Measurements from ENCODE around the gene OR10A6. TPM values are rescaled to one million over a fixed set of nuclear protein-coding genes. Genes with fewer than 3 reads are reported as not detected.

OR10A6 gene
- total and polyA plus RNA-seq, 2 of the 4 experiments (the other 2 are of a cell fraction): 0.19 TPM; not detected in 1

DNA sequence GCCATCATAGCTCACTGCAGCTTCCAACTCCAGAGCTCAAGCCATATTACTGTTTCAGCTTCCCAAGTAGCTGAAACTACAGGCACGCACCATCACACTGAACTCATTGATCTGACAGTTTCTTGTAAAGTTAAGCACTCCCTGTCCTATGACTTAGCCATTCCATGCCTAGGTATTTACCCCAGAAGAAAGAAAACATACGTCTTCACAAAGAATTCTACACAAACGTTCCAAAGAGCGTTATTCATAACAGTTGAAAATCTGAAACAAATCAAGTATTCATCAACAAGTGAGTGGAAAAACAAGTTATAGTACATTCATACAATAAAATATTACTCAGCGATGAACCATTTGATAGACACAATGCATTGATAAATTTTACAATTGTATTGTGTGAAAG, 41.9 kb upstream of the OR10A6 start:
- ATAC-seq (ENCODE audit: low read depth) (no peak), DNase-seq (no peak)
- Histone ChIP-seq H3K4me3 (ENCODE audit: insufficient read depth, low read depth, low read length) (no peak overlapping the region), H3K79me1 (ENCODE audit: low read depth in 1 of 2, low read length in 2 of 2) (peaks cover 0 to 4% of the 10 kb centered on the region in 2 experiments; a peak in 1 of 4 replicates), H2BK5ac (ENCODE audit: low read depth, low read length, poor library complexity, severe bottlenecking) (no peak overlapping the region), H3K27me3 (ENCODE audit: control insufficient read depth, insufficient read depth, low read length) (no peaks in the 10 kb centered on the region), H3K9ac (ENCODE audit: low read depth, low read length) (no peak overlapping the region), H3K4me2 (ENCODE audit: low read depth, low read length) (no peak overlapping the region), H4K20me1 (ENCODE audit: insufficient read depth, low read length) (no peaks in the 10 kb centered on the region), H4K8ac (ENCODE audit: low read depth in 2 of 2, low read length in 2 of 2) (peak overlapping the region in 1 of 2 experiments; percentile 35; a peak in 1 of 4 replicates), H3K14ac (replicated peaks; ENCODE audit: low read depth, low read length) (no peak overlapping the region), H3K18ac (ENCODE audit: low read depth, low read length) (peak overlapping the region; percentile 81; the same call in 1 of the 2 replicates), H4K5ac (ENCODE audit: low read depth, low read length) (peak overlapping the region; percentile 47; the same call in 1 of the 2 replicates), H2AFZ (replicated peaks; ENCODE audit: low read length, poor library complexity) (no peak overlapping the region), H3K27ac (ENCODE audit: insufficient read depth, low read length) (no peak overlapping the region), H3K4ac (ENCODE audit: low read depth, low read length) (0 out of 2 replicates have a peak overlapping the region, but pooled peaks have one; percentile 8), H2BK20ac (ENCODE audit: low read depth, low read length) (peak overlapping the region; percentile 33; the same call in 1 of the 2 replicates), H3K9me1 (ENCODE audit: insufficient read depth, low read length) (peaks cover 3% of the 10 kb centered on the region; the same call in 1 of the 2 replicates), H2BK15ac (ENCODE audit: low read depth, low read length) (peak overlapping the region; percentile 19; the same call in 1 of the 3 replicates), H3K9me3 (ENCODE audit: control insufficient read depth, insufficient read depth, low read length) (no peaks in the 10 kb centered on the region), H4K91ac (ENCODE audit: insufficient read depth, low read depth, low read length) (peak overlapping the region; percentile 6; the same call in 1 of the 2 replicates), H3K36me3 (ENCODE audit: control insufficient read depth, insufficient read depth, low read length) (no peaks in the 10 kb centered on the region), H2BK120ac (ENCODE audit: low read depth, low read length) (peak overlapping the region; percentile 50; the same call in 1 of the 2 replicates), H2AK9ac (replicated peaks; ENCODE audit: low read depth, low read length, poor library complexity) (no peak overlapping the region), H3K4me1 (ENCODE audit: control insufficient read depth, insufficient read depth, low read length) (peaks cover 12% of the 10 kb centered on the region), H3K23ac (ENCODE audit: low read depth, low read length) (no peak overlapping the region), H2AK5ac (ENCODE audit: low read depth, low read length) (peak overlapping the region; percentile 10; the same call in 1 of the 2 replicates), H3K56ac (ENCODE audit: extremely low read depth, insufficient read depth, low read length) (no peak overlapping the region)
- 89% methylated on average over 1 of the region's 5 CpGs; no CpG with 5 or more reads in 1 of the 2 experiments for WGBS, 2 experiments (ENCODE audit: extremely low coverage in 2 of 2, insufficient read length in 1 of 2)
- ChIA-PET CTCF (interaction anchor here (0.6 kb wide), 1 partner anchor 83 kb away, joined by 3 read pairs; no protein-coding TSS in a partner anchor), POLR2A (ENCODE audit: unreplicated experiment) (no interaction called here)
- TF ChIP-seq, protein P1, sequence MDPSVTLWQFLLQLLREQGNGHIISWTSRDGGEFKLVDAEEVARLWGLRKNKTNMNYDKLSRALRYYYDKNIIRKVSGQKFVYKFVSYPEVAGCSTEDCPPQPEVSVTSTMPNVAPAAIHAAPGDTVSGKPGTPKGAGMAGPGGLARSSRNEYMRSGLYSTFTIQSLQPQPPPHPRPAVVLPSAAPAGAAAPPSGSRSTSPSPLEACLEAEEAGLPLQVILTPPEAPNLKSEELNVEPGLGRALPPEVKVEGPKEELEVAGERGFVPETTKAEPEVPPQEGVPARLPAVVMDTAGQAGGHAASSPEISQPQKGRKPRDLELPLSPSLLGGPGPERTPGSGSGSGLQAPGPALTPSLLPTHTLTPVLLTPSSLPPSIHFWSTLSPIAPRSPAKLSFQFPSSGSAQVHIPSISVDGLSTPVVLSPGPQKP (IDR thresholded peaks at IDR 0.05; ENCODE audit: borderline replicate concordance, low read depth, low read length): no peak
- TF ChIP-seq MXI1 (IDR thresholded peaks at IDR 0.05; ENCODE audit: borderline replicate concordance, low read depth, low read length) (no peak), RFX5 (IDR thresholded peaks at IDR 0.05; ENCODE audit: low read depth, low read length) (no peak), RAD21 (IDR thresholded peaks at IDR 0.05; ENCODE audit: low read length) (no peak), POLR2A (IDR thresholded peaks at IDR 0.05; ENCODE audit: low read depth, low read length) (no peak), BHLHE40 (IDR thresholded peaks at IDR 0.05; ENCODE audit: low read depth, low read length) (no peak), FOS (IDR thresholded peaks at IDR 0.05; ENCODE audit: low read depth, low read length) (no peak), NFE2L2 (IDR thresholded peaks at IDR 0.05; ENCODE audit: low read depth, low read length) (no peak), CEBPB (IDR thresholded peaks at IDR 0.05; ENCODE audit: low read depth, low read length) (no peak), RCOR1 (IDR thresholded peaks at IDR 0.05; ENCODE audit: insufficient replicate concordance, low read length) (no peak)
- TF ChIP-seq, protein P2, sequence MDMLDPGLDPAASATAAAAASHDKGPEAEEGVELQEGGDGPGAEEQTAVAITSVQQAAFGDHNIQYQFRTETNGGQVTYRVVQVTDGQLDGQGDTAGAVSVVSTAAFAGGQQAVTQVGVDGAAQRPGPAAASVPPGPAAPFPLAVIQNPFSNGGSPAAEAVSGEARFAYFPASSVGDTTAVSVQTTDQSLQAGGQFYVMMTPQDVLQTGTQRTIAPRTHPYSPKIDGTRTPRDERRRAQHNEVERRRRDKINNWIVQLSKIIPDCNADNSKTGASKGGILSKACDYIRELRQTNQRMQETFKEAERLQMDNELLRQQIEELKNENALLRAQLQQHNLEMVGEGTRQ (IDR thresholded peaks at IDR 0.05; ENCODE audit: low read depth, low read length): no peak
- TF ChIP-seq, protein P3, sequence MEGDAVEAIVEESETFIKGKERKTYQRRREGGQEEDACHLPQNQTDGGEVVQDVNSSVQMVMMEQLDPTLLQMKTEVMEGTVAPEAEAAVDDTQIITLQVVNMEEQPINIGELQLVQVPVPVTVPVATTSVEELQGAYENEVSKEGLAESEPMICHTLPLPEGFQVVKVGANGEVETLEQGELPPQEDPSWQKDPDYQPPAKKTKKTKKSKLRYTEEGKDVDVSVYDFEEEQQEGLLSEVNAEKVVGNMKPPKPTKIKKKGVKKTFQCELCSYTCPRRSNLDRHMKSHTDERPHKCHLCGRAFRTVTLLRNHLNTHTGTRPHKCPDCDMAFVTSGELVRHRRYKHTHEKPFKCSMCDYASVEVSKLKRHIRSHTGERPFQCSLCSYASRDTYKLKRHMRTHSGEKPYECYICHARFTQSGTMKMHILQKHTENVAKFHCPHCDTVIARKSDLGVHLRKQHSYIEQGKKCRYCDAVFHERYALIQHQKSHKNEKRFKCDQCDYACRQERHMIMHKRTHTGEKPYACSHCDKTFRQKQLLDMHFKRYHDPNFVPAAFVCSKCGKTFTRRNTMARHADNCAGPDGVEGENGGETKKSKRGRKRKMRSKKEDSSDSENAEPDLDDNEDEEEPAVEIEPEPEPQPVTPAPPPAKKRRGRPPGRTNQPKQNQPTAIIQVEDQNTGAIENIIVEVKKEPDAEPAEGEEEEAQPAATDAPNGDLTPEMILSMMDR (conservative IDR thresholded peaks at IDR 0.05; ENCODE audit: low read depth, low read length): no peak
- intact Hi-C loops (cut with micrococcal nuclease) (no loop called here), in situ Hi-C loops (cut with MboI; ENCODE audit: low sequenced_read_pairs) (no loop called here), dilution Hi-C loops (cut with HindIII; ENCODE audit: low sequenced_read_pairs, unreplicated experiment) (no loop called here)
- BruUV-seq (replicated peaks): no TSS peak

Measured in IMR-90 (cell line).